Memory B cell (primary cell): ENCODE measurements around the gene SLC15A3.

Source experiments
- ATAC-seq: fragments of 150-1000 bp; cut with Tn5 transposase; 2 replicates; pipeline ENCODE4 v1.10.0; 2021; ENCODE audit warnings: low read depth, mild to moderate bottlenecking, moderate library complexity
- DNase-seq, 2 donors: peaks; one replicate each; pipeline ENCODE4 v3.0.0; 2022; ENCODE audit warnings: low spot score in 2 of 2
- H3K27ac Mint-ChIP-seq: one replicate; pipeline ENCODE4 v1.8.0; 2022; ENCODE audit warnings: mild to moderate bottlenecking, moderate library complexity, mixed read lengths
- H3K27me3 Mint-ChIP-seq: one replicate; pipeline ENCODE4 v1.8.0; 2022; ENCODE audit warnings: mixed read lengths
- H3K36me3 Mint-ChIP-seq: one replicate; pipeline ENCODE4 v1.8.0; 2022; ENCODE audit warnings: mild to moderate bottlenecking, mixed read lengths
- H3K4me1 Mint-ChIP-seq: one replicate; pipeline ENCODE4 v1.8.0; 2022; ENCODE audit warnings: mixed read lengths
- H3K4me3 Mint-ChIP-seq: one replicate; pipeline ENCODE4 v1.8.0; 2022; ENCODE audit warnings: mild to moderate bottlenecking, moderate library complexity, mixed read lengths
- H3K9me3 Mint-ChIP-seq: one replicate; pipeline ENCODE4 v1.8.0; 2022; ENCODE audit warnings: mixed read lengths

Gene SLC15A3

GRCh38 chr11:60970369-60970774, 18.4 kb upstream of the SLC15A3 start:
- Mint-ChIP-seq H3K4me3 (peak overlapping the region; percentile 2), H3K27ac (peak overlapping the region; percentile 32)
- DNase-seq, result peak; percentile 77 to 78

DNA sequence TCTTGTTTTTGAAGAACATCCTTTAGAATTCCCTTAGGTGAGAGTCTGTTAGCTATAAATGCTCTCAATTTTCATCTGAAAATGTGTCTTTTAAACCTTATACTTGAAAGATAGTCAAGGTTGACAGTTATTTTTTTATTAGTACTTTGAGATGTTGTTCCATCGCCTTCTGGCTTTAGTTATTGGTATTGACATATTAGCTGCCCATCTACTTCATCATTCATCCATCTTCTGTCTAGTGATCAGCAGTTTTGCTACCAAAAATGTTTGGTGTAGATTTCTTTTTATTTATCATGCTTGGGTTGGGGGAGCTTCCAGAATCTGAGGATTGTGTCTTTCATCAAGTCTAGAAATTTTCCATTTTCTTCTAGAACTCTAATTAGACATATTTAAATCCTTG, 16.2 kb upstream of the SLC15A3 start:
- no peak overlapping the region for H3K4me3 Mint-ChIP-seq
- H3K27ac Mint-ChIP-seq, result no peak overlapping the region

More at GRCh38 chr11:60970369-60970774, 18.4 kb upstream of the SLC15A3 start:
- Mint-ChIP-seq H3K36me3 (peaks cover 3% of the 10 kb centered on the region), H3K4me1 (peaks cover 23% of the 10 kb centered on the region), H3K27me3 (peaks cover 6% of the 10 kb centered on the region), H3K9me3 (peaks cover 3% of the 10 kb centered on the region)
- peak; percentile 91 for ATAC-seq

GRCh38 chr11:60966890-60967289, 14.9 kb upstream of the SLC15A3 start:
- Mint-ChIP-seq H3K9me3 (peaks cover 3% of the 10 kb centered on the region), H3K4me1 (peaks cover 18% of the 10 kb centered on the region), H3K27me3 (peaks cover 6% of the 10 kb centered on the region), H3K27ac (no peak overlapping the region), H3K4me3 (no peak overlapping the region), H3K36me3 (peaks cover 3% of the 10 kb centered on the region)
- ATAC-seq, result no peak
- DNase-seq, result no peak

More for the DNA sequence above, 16.2 kb upstream of the SLC15A3 start:
- DNase-seq (no peak), ATAC-seq (no peak)
- H3K36me3 Mint-ChIP-seq, result peaks cover 3% of the 10 kb centered on the region
- H3K9me3 Mint-ChIP-seq, result peaks cover 3% of the 10 kb centered on the region
- H3K4me1 Mint-ChIP-seq, result peaks cover 18% of the 10 kb centered on the region
- peaks cover 6% of the 10 kb centered on the region for H3K27me3 Mint-ChIP-seq

DNA sequence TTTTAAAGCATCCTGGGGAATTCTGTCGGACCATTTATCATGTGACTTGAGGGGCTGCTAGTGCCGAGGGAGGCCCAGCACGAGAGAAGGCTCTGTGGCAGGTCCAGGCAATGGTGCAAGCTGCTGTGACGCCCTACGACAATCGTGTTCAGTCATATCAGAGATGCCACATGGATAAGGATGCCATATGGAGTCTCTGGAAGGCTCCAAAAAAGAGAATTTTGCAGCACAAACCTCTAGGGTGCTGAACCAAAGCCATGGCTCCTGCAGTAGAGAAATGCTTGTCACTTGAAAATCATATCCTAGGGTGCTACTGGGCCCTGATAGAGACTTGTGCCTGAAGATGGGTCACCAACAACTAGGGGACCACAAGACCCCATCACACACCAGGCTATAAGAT, 12.8 kb upstream of the SLC15A3 start:
- ATAC-seq (no peak), DNase-seq (no peak)
- Mint-ChIP-seq H3K27ac (no peak overlapping the region), H3K9me3 (peaks cover 3% of the 10 kb centered on the region), H3K27me3 (peaks cover 6% of the 10 kb centered on the region), H3K36me3 (peaks cover 3% of the 10 kb centered on the region), H3K4me3 (no peak overlapping the region), H3K4me1 (peaks cover 2% of the 10 kb centered on the region)

- H3K4me1 Mint-ChIP-seq, result peaks cover 3% of the 10 kb centered on the region
- no peaks in the 10 kb centered on the region for H3K9me3 Mint-ChIP-seq
- no peak overlapping the region for H3K27ac Mint-ChIP-seq
- no peaks in the 10 kb centered on the region for H3K27me3 Mint-ChIP-seq
- no peak for DNase-seq
- H3K4me3 Mint-ChIP-seq, result no peak overlapping the region
- no peak for ATAC-seq
- H3K36me3 Mint-ChIP-seq, result no peaks in the 10 kb centered on the region
Observed at GRCh38 chr11:60960405-60960804, 8.4 kb upstream of the SLC15A3 start.

DNA sequence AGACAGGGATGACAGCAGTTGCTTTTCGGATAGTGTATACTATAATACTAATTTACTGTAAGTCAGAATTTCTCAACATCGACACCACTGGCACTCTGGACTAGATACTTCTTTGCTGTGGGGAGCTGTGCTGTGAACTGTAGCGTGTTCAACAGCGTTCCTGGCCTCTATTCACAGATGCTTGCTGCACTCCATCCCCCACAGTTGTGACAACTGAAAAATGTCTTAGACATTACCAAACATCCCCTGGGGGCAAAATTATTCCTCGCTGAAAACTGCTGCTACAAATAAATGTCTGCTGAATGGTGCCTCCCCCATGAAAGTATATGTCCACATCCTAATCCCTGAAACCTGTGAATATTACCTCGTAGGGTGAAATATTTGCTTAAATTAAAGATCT, 7.5 kb upstream of the SLC15A3 start:
- Mint-ChIP-seq H3K27ac (no peak overlapping the region), H3K36me3 (no peaks in the 10 kb centered on the region), H3K9me3 (no peaks in the 10 kb centered on the region), H3K27me3 (no peaks in the 10 kb centered on the region), H3K4me1 (peaks cover 4% of the 10 kb centered on the region), H3K4me3 (no peak overlapping the region)
- ATAC-seq, result no peak
- no peak for DNase-seq

DNA sequence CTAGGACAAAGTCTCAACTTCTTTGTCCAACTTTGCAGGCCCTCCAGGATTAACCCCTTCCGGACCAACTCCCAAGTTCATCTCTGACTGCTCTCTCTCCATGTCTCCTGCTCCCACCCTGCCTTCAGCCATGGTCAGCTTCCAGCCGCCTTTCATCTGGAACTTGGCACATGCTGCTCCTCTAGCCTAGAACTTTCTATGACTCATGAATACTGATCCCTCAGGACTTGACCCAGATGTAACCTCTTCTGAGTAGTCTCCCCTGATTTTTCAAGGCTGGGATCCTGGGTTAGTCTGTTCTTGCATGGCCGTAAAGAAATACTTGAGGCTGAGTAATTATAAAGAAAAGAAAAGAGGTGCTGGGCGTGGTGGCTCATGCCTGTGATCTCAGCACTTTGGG, 5.2 kb upstream of the SLC15A3 start:
- H3K36me3 Mint-ChIP-seq, result no peaks in the 10 kb centered on the region
- H3K4me3 Mint-ChIP-seq, result no peak overlapping the region
- H3K9me3 Mint-ChIP-seq, result no peaks in the 10 kb centered on the region
- ATAC-seq (no peak), DNase-seq (no peak)
- H3K27ac Mint-ChIP-seq, result peak overlapping the region; percentile 13
- peaks cover 23% of the 10 kb centered on the region for H3K4me1 Mint-ChIP-seq
- H3K27me3 Mint-ChIP-seq, result no peaks in the 10 kb centered on the region

DNA sequence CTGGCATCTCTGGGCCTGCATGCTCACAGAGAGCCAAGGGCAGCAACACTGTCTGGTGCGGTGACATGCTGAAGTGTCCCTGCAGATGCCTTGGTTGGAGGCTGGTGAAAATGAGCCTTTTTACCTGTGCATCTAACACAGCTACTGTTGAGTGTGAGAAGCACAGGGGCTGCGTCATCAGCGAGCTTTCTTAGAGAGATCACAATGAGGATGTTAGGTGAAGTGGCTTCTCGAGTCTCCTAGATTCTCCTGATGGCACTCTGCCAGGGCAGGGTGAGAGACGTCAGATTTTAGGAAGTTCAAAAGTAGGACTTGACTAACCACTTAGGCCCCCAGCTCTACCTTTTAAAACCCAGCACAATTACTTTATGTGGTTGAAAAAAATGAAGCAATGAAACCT, 3.6 kb upstream of the SLC15A3 start:
- peaks cover 2% of the 10 kb centered on the region for H3K36me3 Mint-ChIP-seq
- H3K27me3 Mint-ChIP-seq, result no peaks in the 10 kb centered on the region
- H3K4me3 Mint-ChIP-seq, result no peak overlapping the region
- no peak overlapping the region for H3K27ac Mint-ChIP-seq
- peaks cover 30% of the 10 kb centered on the region for H3K4me1 Mint-ChIP-seq
- ATAC-seq (no peak), DNase-seq (no peak)
- H3K9me3 Mint-ChIP-seq, result no peaks in the 10 kb centered on the region

DNA sequence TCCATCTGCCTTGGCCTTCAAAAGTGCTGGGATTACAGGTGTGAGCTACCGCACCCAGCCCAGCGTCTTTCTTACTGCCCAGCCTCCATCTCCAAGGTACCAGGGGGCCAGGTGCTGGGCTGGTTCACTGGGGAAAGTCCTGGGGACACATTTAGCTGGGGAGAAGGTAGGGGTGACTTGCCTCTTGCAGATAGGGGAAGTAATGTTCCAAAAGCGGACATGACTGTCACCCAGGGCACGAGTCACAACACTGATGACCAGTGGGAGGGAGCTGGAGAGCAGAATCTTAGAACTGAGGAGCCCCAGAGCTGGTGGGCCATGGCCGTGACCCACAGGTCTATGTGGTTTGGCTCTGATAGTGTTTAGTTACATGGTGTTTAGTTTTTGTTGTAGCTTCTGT, 2.4 kb upstream of the SLC15A3 start:
- Mint-ChIP-seq H3K4me3 (no peak overlapping the region), H3K27ac (peak overlapping the region; percentile 98), H3K4me1 (peaks cover 35% of the 10 kb centered on the region), H3K27me3 (no peaks in the 10 kb centered on the region), H3K9me3 (no peaks in the 10 kb centered on the region), H3K36me3 (peaks cover 2% of the 10 kb centered on the region)
- DNase-seq (peak in 1 of 2 donors; percentile 27), ATAC-seq (peak; percentile 31)

- Mint-ChIP-seq H3K4me3 (peak overlapping the region; percentile 30), H3K27me3 (no peaks in the 10 kb centered on the region), H3K27ac (peak overlapping the region; percentile 98)
Observed at GRCh38 chr11:60953781-60954180, 1.8 kb upstream of the SLC15A3 start.

DNA sequence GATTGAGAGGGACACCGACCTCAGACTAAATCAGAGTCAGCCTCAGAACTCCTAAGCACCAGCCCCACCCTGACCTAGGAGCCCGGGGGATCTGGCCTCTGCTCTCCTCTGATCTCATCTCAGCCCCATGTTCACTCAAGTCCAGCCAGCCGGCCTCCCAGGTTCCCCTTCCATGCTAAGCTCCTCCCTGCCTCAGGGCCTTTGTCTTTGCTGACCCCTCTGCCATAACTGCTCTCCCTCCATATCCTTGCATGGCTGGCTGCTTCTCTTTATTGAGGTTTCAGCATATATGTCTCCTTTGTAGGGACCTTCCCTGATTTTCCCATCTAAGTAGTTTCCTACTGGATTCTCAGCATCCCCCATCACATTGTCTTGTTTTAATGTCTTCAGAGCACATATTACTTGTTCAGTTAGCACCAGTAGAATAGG, 780 bp upstream of the SLC15A3 start:
- DNase-seq (no peak), ATAC-seq (no peak)
- Mint-ChIP-seq H3K27ac (peak overlapping the region; percentile 98), H3K27me3 (no peaks in the 10 kb centered on the region), H3K4me1 (peaks cover 44% of the 10 kb centered on the region), H3K4me3 (peak overlapping the region; percentile 97), H3K9me3 (no peaks in the 10 kb centered on the region), H3K36me3 (peaks cover 2% of the 10 kb centered on the region)

More at GRCh38 chr11:60953781-60954180, 1.8 kb upstream of the SLC15A3 start:
- DNase-seq, result no peak
- ATAC-seq, result peak; percentile 8
- no peaks in the 10 kb centered on the region for H3K9me3 Mint-ChIP-seq
- peaks cover 2% of the 10 kb centered on the region for H3K36me3 Mint-ChIP-seq
- H3K4me1 Mint-ChIP-seq, result peaks cover 40% of the 10 kb centered on the region

DNA sequence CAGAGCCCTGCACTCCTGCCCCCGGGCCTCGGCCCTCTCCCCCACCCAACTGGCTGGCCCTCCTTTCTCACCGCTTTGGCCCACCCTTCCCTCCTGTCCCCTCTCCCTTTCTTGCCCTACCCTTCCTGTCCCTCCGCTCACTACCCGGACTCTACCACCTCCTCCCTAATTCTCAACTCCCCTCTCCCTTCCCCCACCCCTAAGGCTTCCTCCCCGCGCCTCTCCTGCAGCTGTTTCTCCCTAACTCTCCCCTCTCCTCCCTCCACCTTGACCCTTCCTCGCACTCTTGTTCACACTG, 421 bp downstream of the SLC15A3 start:
- ATAC-seq, result peak; percentile 3
- no peak for DNase-seq
- no peaks in the 10 kb centered on the region for H3K9me3 Mint-ChIP-seq
- H3K4me3 Mint-ChIP-seq, result peak overlapping the region; percentile 97
- no peaks in the 10 kb centered on the region for H3K27me3 Mint-ChIP-seq
- H3K27ac Mint-ChIP-seq, result peak overlapping the region; percentile 98
- H3K36me3 Mint-ChIP-seq, result peaks cover 4% of the 10 kb centered on the region
- H3K4me1 Mint-ChIP-seq, result peaks cover 44% of the 10 kb centered on the region

DNA sequence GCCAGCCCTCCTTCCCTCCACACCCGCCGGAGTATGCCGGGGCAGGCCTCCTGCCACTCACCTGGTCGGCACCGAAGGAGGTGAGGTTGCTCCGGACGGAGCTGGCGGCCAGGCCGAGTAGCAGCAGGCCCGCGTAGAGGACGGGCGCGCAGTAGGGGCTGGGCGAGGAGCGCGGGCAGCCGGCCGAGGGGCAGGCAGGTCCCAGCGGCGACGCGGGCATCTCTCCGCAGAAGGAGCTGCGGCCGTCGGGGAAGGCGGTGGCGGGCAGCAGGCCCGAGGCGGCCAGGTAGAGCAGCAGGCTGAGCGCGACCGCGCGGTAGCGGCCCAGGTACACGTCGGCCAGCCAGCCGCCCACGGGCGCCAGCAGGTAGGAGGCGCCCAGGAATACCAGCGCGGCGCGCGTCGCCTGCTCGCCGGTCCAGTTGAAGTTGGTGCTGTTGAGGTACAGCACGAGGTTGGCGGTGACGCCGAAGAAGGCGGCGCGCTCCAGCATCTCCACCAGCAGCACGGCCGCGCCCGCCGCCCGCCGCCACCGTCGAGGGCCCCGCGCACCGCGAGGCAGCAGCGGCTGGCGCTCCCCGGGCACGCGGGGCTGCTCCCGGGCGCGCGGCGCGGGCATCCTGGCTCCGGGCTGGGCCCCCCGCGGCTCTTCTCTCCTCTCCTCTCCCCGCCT, 907 bp downstream of the SLC15A3 start:
- H3K4me1 Mint-ChIP-seq, result peaks cover 48% of the 10 kb centered on the region
- DNase-seq (peak; percentile 25 to 48), ATAC-seq (peak; percentile 25)
- H3K27me3 Mint-ChIP-seq, result no peaks in the 10 kb centered on the region
- peak overlapping the region; percentile 98 for H3K27ac Mint-ChIP-seq
- H3K36me3 Mint-ChIP-seq, result peaks cover 8% of the 10 kb centered on the region
- peak overlapping the region; percentile 97 for H3K4me3 Mint-ChIP-seq
- no peaks in the 10 kb centered on the region for H3K9me3 Mint-ChIP-seq

DNA sequence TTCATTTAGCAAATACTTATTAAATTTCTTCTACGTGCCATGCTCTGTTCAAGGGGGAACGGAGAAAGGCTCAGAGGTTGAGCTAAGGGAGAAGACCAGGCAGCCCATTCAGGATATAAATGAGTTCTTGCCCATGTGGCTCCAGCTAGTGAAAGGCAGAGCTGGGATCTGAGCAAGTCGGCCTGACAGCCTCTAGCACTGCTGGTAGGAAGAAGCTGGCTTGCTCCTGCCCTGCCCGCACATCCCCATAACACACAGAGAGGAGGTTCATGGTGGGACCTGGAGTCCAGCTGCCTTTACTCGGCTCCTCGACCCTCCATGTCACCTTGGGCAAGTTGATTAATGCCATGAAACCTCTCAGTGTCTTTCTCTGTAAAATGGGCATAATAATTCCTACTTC, 2.0 kb downstream of the SLC15A3 start:
- Mint-ChIP-seq H3K4me3 (peak overlapping the region; percentile 97), H3K27ac (peak overlapping the region; percentile 98), H3K4me1 (peaks cover 50% of the 10 kb centered on the region), H3K36me3 (peaks cover 14% of the 10 kb centered on the region), H3K27me3 (no peaks in the 10 kb centered on the region), H3K9me3 (no peaks in the 10 kb centered on the region)
- DNase-seq (no peak), ATAC-seq (no peak)

GRCh38 chr11:60948250-60948649, 3.7 kb downstream of the SLC15A3 start:
- ATAC-seq, result no peak
- DNase-seq, result no peak
- peak overlapping the region; percentile 83 for H3K4me3 Mint-ChIP-seq
- H3K27me3 Mint-ChIP-seq, result no peaks in the 10 kb centered on the region
- peaks cover 24% of the 10 kb centered on the region for H3K36me3 Mint-ChIP-seq
- H3K4me1 Mint-ChIP-seq, result peaks cover 51% of the 10 kb centered on the region
- H3K27ac Mint-ChIP-seq, result peak overlapping the region; percentile 93
- no peaks in the 10 kb centered on the region for H3K9me3 Mint-ChIP-seq
